ENCODE measurements around the gene PLPPR5.

- TF ChIP-seq, protein P1, sequence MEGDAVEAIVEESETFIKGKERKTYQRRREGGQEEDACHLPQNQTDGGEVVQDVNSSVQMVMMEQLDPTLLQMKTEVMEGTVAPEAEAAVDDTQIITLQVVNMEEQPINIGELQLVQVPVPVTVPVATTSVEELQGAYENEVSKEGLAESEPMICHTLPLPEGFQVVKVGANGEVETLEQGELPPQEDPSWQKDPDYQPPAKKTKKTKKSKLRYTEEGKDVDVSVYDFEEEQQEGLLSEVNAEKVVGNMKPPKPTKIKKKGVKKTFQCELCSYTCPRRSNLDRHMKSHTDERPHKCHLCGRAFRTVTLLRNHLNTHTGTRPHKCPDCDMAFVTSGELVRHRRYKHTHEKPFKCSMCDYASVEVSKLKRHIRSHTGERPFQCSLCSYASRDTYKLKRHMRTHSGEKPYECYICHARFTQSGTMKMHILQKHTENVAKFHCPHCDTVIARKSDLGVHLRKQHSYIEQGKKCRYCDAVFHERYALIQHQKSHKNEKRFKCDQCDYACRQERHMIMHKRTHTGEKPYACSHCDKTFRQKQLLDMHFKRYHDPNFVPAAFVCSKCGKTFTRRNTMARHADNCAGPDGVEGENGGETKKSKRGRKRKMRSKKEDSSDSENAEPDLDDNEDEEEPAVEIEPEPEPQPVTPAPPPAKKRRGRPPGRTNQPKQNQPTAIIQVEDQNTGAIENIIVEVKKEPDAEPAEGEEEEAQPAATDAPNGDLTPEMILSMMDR (IDR thresholded peaks at IDR 0.05 in 2 of 3, conservative IDR thresholded peaks at IDR 0.05 in 1 of 3; ENCODE audit: borderline replicate concordance in 1 of 3, insufficient read depth in 1 of 3, low read depth in 2 of 3, low read length in 2 of 3) = no peak
- no peak for TF ChIP-seq EZH2 (IDR thresholded peaks at IDR 0.05)
- no peak for TF ChIP-seq JUND (IDR thresholded peaks at IDR 0.05)
- TF ChIP-seq POLR2AphosphoS5 (IDR thresholded peaks at IDR 0.05; ENCODE audit: low read depth, low read length) = no peak
- no peak for TF ChIP-seq POLR2A (IDR thresholded peaks at IDR 0.05; ENCODE audit: borderline replicate concordance, extremely low read depth, insufficient read depth, insufficient read length)
- TF ChIP-seq CBX3 (IDR thresholded peaks at IDR 0.05; ENCODE audit: low read depth) = no peak
- TF ChIP-seq TCF7L2 (IDR thresholded peaks at IDR 0.05; ENCODE audit: borderline replicate concordance, extremely low read depth, insufficient read depth, insufficient read length) = no peak
- no peak for TF ChIP-seq ZNF274 (IDR thresholded peaks at IDR 0.05; ENCODE audit: low read depth, low read length)
- no peak for TF ChIP-seq YY1 (IDR thresholded peaks at IDR 0.05; ENCODE audit: extremely low read depth, insufficient replicate concordance, low read depth, low read length)
- no peak for TF ChIP-seq ATF3 (IDR thresholded peaks at IDR 0.05)
- TF ChIP-seq ELF1 (IDR thresholded peaks at IDR 0.05; ENCODE audit: borderline replicate concordance, low read depth) = no peak
- no peak for TF ChIP-seq SIN3A (IDR thresholded peaks at IDR 0.05; ENCODE audit: low read depth)
These were observed 944 bp downstream of the PLPPR5 start for GRCh38 chr1:99003581-99004253.
